Endothelial cell of umbilical vein (primary cell): ENCODE measurements around the gene ZNF385B. TPM values are rescaled to one million over a fixed set of nuclear protein-coding genes. Genes with fewer than 3 reads are reported as not detected.

Source experiments
- BruUV-seq: library from RNA; stranded (reverse); fragments of 400-500 nt; replicated peaks from 2 replicates; lab custom pipeline; 2021; lab: Mats Ljungman, UMichigan
- CTCF ChIA-PET: fragments of 300-600, 350-600 bp; sonication (Branson Sonifier 250); formaldehyde crosslinking; loops from one replicate; lab custom pipeline; 2021; ENCODE audit warnings: antibody characterized with exemption, inconsistent platforms; lab: Charles Lee
- POLR2A ChIA-PET: fragments of 300-600, 350-600 bp; sonication (Branson Sonifier 250); formaldehyde crosslinking; loops from one replicate; lab custom pipeline; 2021; ENCODE audit warnings: antibody characterized with exemption, inconsistent platforms; lab: Charles Lee
- DNase-seq: peaks from one replicate; pipeline ENCODE4 v3.0.0-alpha.2; 2011; ENCODE audit warnings: low read depth, low spot score
- FAIRE-seq: peaks from 2 replicates; lab custom pipeline; 2011; peaks lifted over from hg19 to GRCh38; lab: Jason Lieb, UNC
- H2AFZ ChIP-seq: 2 replicates; pipeline ENCODE4 v1.6.0; 2012; ENCODE audit warnings: low read depth, low read length, control low read depth, inconsistent platforms
- H3K27ac ChIP-seq: 2 replicates; pipeline ENCODE4 v1.5.1; 2011; ENCODE audit warnings: low read depth, mild to moderate bottlenecking, control low read depth, low read length, moderate library complexity; ENCODE audit not compliant: insufficient read depth
- H3K27me3 ChIP-seq, 2 experiments: 2 replicates each; pipeline versions ENCODE4 v1.6.0 to v1.6.1; 2011; ENCODE audit warnings: low read length in 2 of 2, mixed read lengths in 1 of 2; ENCODE audit not compliant: control insufficient read depth in 2 of 2, insufficient read depth in 2 of 2
- H3K36me3 ChIP-seq, 2 experiments: 2 replicates in 1 of 2; 3 replicates in 1 of 2; pipeline ENCODE4 v1.5.1; 2011; ENCODE audit warnings: low read length in 2 of 2, mild to moderate bottlenecking in 1 of 2, moderate library complexity in 1 of 2; ENCODE audit not compliant: control insufficient read depth in 2 of 2, insufficient read depth in 2 of 2; ENCODE audit errors: extremely low read depth in 1 of 2
- H3K4me1 ChIP-seq: 3 replicates; pipeline ENCODE4 v1.5.1; 2011; ENCODE audit warnings: mild to moderate bottlenecking, low read length; ENCODE audit not compliant: control insufficient read depth, insufficient read depth; ENCODE audit errors: extremely low read depth
- H3K4me2 ChIP-seq: 2 replicates; pipeline ENCODE4 v1.6.1; 2011; ENCODE audit warnings: low read length, control low read depth, mixed read lengths; ENCODE audit not compliant: insufficient read depth
- H3K4me3 ChIP-seq, 3 experiments: fragments of 200-600 bp in 1 of 3; sonication (generic), shearing (Covaris generic) in 1 of 3; replicated peaks in 1 of 3; 2 replicates each; pipeline ENCODE4 v1.5.1; 2011 to 2016; ENCODE audit warnings: control low read depth in 3 of 3, low read length in 3 of 3, mild to moderate bottlenecking in 2 of 3, inconsistent platforms in 1 of 3, low read depth in 1 of 3, moderate library complexity in 1 of 3; ENCODE audit not compliant: insufficient read depth in 1 of 3
- H3K79me2 ChIP-seq: 2 replicates; pipeline ENCODE4 v1.6.0; 2012; ENCODE audit warnings: low read length, inconsistent platforms; ENCODE audit not compliant: control insufficient read depth, insufficient read depth
- H3K9ac ChIP-seq: replicated peaks from 2 replicates; pipeline ENCODE3; 2011; ENCODE audit warnings: low read length, control low read depth; ENCODE audit not compliant: insufficient read depth; ENCODE audit errors: extremely low read depth
- H3K9me1 ChIP-seq: replicated peaks from 3 replicates; pipeline ENCODE4 v1.6.0; 2011; ENCODE audit warnings: mild to moderate bottlenecking, low read length; ENCODE audit not compliant: control insufficient read depth, insufficient read depth; ENCODE audit errors: extremely low read depth
- H3K9me3 ChIP-seq: replicated peaks from 2 replicates; pipeline ENCODE4 v1.5.1; 2012; ENCODE audit warnings: low read length, inconsistent platforms; ENCODE audit not compliant: control insufficient read depth, insufficient read depth
- H4K20me1 ChIP-seq: replicated peaks from 2 replicates; pipeline ENCODE3; 2011; ENCODE audit warnings: mild to moderate bottlenecking, low read length; ENCODE audit not compliant: control insufficient read depth, insufficient read depth; ENCODE audit errors: extremely low read depth
- EZH2 ChIP-seq: IDR thresholded peaks from 2 replicates; pipeline ENCODE4 v1.6.1; 2012; ENCODE audit warnings: borderline replicate concordance, low read depth, mild to moderate bottlenecking, moderate library complexity, low read length, inconsistent platforms; ENCODE audit not compliant: severe bottlenecking
- FOS ChIP-seq: IDR thresholded peaks from 2 replicates; pipeline ENCODE4 v1.6.1; 2011; ENCODE audit warnings: mild to moderate bottlenecking, low read length, moderate library complexity, borderline replicate concordance; ENCODE audit not compliant: insufficient read depth
- GATA2 ChIP-seq: IDR thresholded peaks from 2 replicates; pipeline ENCODE4 v1.7.0; 2011; ENCODE audit warnings: low read depth, mild to moderate bottlenecking, moderate library complexity, mixed read lengths, low read length; ENCODE audit not compliant: insufficient read length, insufficient read depth
- JUN ChIP-seq: IDR thresholded peaks from 2 replicates; pipeline ENCODE4 v1.6.1; 2011; ENCODE audit warnings: borderline replicate concordance, low read depth; ENCODE audit not compliant: insufficient read length, insufficient read depth
- MYC ChIP-seq: IDR thresholded peaks from one replicate; pipeline ENCODE4 v1.6.1; 2011; ENCODE audit warnings: mild to moderate bottlenecking, low read depth, low read length
- POLR2A ChIP-seq: IDR thresholded peaks from 2 replicates; pipeline ENCODE4 v1.6.1; 2012; ENCODE audit warnings: low read depth, mild to moderate bottlenecking, control low read depth, low read length
- POLR2AphosphoS5 ChIP-seq: IDR thresholded peaks from 2 replicates; pipeline ENCODE4 v1.6.1; 2012; ENCODE audit warnings: low read depth, mild to moderate bottlenecking, control low read depth, low read length, moderate library complexity; ENCODE audit not compliant: insufficient read depth
- dilution Hi-C: fragments of 300-500 bp; cut with MboI; formaldehyde crosslinking; loops from one replicate; pipeline ENCODE4 v1.15.0; 2019; ENCODE audit warnings: low sequenced_read_pairs; ENCODE audit not compliant: extremely low pct_ligation_motif_present
- intact Hi-C: fragments of 100-400 bp; cut with micrococcal nuclease; formaldehyde crosslinking; loops from one replicate; pipeline ENCODE4 v1.10.0; 2022
- polyA plus RNA-seq, 4 experiments: library from polyadenylated mRNA; depleted of rRNA in 3 of 4; stranded (reverse) in 3 of 4; unstranded in 1 of 4; fragments of >200 nt; gene quantifications; 2 replicates each; pipeline versions ENCODE4 v1.2.1 to v1.2.3, GENCODE V29; 2011 to 2012; ENCODE audit warnings: missing spikeins in 1 of 4
- total RNA-seq: library from RNA; stranded (reverse); gene quantifications from 2 replicates; pipeline ENCODE4 v1.2.3, GENCODE V29; 2021
- TF ChIP-seq, protein P1 (sequence below): IDR thresholded peaks from 2 replicates; pipeline ENCODE4 v1.6.1; 2011; ENCODE audit not compliant: insufficient read depth, insufficient read length
- TF ChIP-seq, protein P2 (sequence below), 2 donors: IDR thresholded peaks; 1 replicate in 1 of 2; 2 replicates in 1 of 2; pipeline ENCODE4 v1.5.1; 2011; ENCODE audit warnings: low read length in 2 of 2, mild to moderate bottlenecking in 2 of 2, moderate library complexity in 2 of 2, control low read depth in 1 of 2, inconsistent platforms in 1 of 2, low read depth in 1 of 2; ENCODE audit not compliant: insufficient read depth in 1 of 2; ENCODE audit errors: extremely low read depth in 1 of 2

Gene ZNF385B
- total and polyA plus RNA-seq, 2 donors (not counting 3 experiments of a cell fraction or from before 2014, with no cell fraction given): not detected

DNA sequence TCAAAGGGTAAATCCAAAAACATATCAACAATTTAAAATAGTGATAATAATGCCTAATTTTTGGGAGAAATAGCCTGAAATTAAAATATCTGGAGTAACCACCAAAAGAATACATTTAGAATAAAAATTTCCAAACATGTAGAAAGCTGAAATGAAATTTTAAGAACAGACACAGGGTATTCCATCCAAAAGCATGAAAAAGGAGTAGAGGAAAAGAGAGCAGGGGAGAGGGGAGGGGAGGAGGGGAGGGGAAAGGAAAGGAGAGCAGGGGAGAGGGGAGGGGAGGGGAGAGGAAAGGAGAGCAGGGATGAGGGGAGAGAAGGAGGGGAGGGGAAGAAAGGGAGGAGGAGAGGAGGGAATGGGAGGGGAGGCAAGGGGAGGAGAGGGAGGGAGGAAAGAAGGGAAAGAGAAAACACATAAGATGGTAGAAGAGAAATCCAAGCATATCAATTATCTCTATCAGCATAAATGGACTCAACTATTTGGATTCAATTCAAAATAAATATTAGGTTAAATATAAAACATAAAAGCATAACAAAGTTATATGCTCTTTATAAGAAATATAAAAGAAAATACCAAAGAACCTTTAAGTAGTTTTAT lies 141.1 kb downstream of the ZNF385B start:
- H4K20me1 ChIP-seq: no peaks in the 10 kb centered on the region
- no peaks in the 10 kb centered on the region for H3K79me2 ChIP-seq
- dilution Hi-C loops: no loop called here
- BruUV-seq: no TSS peak
- FAIRE-seq (no peak), DNase-seq (no peak)
- H3K9ac ChIP-seq: no peak overlapping the region
- intact Hi-C loops: no loop called here
- no peaks in the 10 kb centered on the region for H3K9me1 ChIP-seq
- no peak overlapping the region for H3K4me2 ChIP-seq
- TF ChIP-seq EZH2 (no peak), MYC (no peak), POLR2A (no peak), JUN (no peak), POLR2AphosphoS5 (no peak), GATA2 (no peak), FOS (no peak)
- TF ChIP-seq, protein P1, sequence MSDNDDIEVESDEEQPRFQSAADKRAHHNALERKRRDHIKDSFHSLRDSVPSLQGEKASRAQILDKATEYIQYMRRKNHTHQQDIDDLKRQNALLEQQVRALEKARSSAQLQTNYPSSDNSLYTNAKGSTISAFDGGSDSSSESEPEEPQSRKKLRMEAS: no peak
- TF ChIP-seq, protein P2, sequence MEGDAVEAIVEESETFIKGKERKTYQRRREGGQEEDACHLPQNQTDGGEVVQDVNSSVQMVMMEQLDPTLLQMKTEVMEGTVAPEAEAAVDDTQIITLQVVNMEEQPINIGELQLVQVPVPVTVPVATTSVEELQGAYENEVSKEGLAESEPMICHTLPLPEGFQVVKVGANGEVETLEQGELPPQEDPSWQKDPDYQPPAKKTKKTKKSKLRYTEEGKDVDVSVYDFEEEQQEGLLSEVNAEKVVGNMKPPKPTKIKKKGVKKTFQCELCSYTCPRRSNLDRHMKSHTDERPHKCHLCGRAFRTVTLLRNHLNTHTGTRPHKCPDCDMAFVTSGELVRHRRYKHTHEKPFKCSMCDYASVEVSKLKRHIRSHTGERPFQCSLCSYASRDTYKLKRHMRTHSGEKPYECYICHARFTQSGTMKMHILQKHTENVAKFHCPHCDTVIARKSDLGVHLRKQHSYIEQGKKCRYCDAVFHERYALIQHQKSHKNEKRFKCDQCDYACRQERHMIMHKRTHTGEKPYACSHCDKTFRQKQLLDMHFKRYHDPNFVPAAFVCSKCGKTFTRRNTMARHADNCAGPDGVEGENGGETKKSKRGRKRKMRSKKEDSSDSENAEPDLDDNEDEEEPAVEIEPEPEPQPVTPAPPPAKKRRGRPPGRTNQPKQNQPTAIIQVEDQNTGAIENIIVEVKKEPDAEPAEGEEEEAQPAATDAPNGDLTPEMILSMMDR (IDR thresholded peaks at IDR 0.05; ENCODE audit: extremely low read depth in 1 of 2, insufficient read depth in 1 of 2, low read depth in 1 of 2, low read length in 2 of 2): no peak
- no peaks in the 10 kb centered on the region for H3K27me3 ChIP-seq
- H3K4me1 ChIP-seq: no peaks in the 10 kb centered on the region
- no peak overlapping the region for H3K4me3 ChIP-seq
- H3K9me3 ChIP-seq: no peaks in the 10 kb centered on the region
- ChIA-PET CTCF (no interaction called here), POLR2A (no interaction called here)
- no peak overlapping the region for H3K27ac ChIP-seq
- H3K36me3 ChIP-seq: no peaks in the 10 kb centered on the region
- H2AFZ ChIP-seq: no peak overlapping the region
